Neural crest cell (in vitro differentiated cells): ENCODE data around the gene ADAMTS17. TPM values are rescaled to one million over a fixed set of nuclear protein-coding genes. Genes with fewer than 3 reads are reported as not detected.

Source experiments
- DNase-seq: peaks from one replicate; pipeline ENCODE4 v3.0.0; 2021; ENCODE audit warnings: low read depth, mixed read lengths, low spot score
- H3K27ac Mint-ChIP-seq: one replicate; pipeline ENCODE4 v1.8.0; 2021; ENCODE audit warnings: mild to moderate bottlenecking, mixed read lengths; ENCODE audit not compliant: unreplicated experiment
- H3K27me3 Mint-ChIP-seq: 2 replicates; pipeline ENCODE4 v1.8.0; 2021; ENCODE audit warnings: low read depth, mild to moderate bottlenecking, mixed read lengths
- H3K36me3 Mint-ChIP-seq: 2 replicates; pipeline ENCODE4 v1.8.0; 2021; ENCODE audit warnings: low read depth, mild to moderate bottlenecking, mixed read lengths
- H3K4me1 Mint-ChIP-seq: 2 replicates; pipeline ENCODE4 v1.8.0; 2021; ENCODE audit warnings: mixed read lengths
- H3K4me3 Mint-ChIP-seq: one replicate; pipeline ENCODE4 v1.8.0; 2021; ENCODE audit warnings: mild to moderate bottlenecking, mixed read lengths
- H3K9me3 Mint-ChIP-seq: 2 replicates; pipeline ENCODE4 v1.8.0; 2021; ENCODE audit warnings: mixed read lengths
- long read RNA-seq: library from polyadenylated mRNA; unstranded; transcript quantifications from one replicate; pipeline ENCODE4 v2.0.0, GENCODE V29; 2020
- total RNA-seq: library from RNA; stranded (reverse); gene quantifications from 2 replicates; pipeline ENCODE4 v1.2.1, GENCODE V29; 2021
- TF ChIP-seq, protein P1 (sequence below): fragments of 200-600 bp; sonication (generic); conservative IDR thresholded peaks from 2 replicates; pipeline ENCODE4 v1.5.0; 2021; ENCODE audit warnings: antibody characterized with exemption, mild to moderate bottlenecking

Gene ADAMTS17, protein sequence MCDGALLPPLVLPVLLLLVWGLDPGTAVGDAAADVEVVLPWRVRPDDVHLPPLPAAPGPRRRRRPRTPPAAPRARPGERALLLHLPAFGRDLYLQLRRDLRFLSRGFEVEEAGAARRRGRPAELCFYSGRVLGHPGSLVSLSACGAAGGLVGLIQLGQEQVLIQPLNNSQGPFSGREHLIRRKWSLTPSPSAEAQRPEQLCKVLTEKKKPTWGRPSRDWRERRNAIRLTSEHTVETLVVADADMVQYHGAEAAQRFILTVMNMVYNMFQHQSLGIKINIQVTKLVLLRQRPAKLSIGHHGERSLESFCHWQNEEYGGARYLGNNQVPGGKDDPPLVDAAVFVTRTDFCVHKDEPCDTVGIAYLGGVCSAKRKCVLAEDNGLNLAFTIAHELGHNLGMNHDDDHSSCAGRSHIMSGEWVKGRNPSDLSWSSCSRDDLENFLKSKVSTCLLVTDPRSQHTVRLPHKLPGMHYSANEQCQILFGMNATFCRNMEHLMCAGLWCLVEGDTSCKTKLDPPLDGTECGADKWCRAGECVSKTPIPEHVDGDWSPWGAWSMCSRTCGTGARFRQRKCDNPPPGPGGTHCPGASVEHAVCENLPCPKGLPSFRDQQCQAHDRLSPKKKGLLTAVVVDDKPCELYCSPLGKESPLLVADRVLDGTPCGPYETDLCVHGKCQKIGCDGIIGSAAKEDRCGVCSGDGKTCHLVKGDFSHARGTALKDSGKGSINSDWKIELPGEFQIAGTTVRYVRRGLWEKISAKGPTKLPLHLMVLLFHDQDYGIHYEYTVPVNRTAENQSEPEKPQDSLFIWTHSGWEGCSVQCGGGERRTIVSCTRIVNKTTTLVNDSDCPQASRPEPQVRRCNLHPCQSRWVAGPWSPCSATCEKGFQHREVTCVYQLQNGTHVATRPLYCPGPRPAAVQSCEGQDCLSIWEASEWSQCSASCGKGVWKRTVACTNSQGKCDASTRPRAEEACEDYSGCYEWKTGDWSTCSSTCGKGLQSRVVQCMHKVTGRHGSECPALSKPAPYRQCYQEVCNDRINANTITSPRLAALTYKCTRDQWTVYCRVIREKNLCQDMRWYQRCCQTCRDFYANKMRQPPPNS
- 1.3 and 2.3 TPM in 2 replicates for total RNA-seq
- long read RNA-seq: 0 reads

DNA sequence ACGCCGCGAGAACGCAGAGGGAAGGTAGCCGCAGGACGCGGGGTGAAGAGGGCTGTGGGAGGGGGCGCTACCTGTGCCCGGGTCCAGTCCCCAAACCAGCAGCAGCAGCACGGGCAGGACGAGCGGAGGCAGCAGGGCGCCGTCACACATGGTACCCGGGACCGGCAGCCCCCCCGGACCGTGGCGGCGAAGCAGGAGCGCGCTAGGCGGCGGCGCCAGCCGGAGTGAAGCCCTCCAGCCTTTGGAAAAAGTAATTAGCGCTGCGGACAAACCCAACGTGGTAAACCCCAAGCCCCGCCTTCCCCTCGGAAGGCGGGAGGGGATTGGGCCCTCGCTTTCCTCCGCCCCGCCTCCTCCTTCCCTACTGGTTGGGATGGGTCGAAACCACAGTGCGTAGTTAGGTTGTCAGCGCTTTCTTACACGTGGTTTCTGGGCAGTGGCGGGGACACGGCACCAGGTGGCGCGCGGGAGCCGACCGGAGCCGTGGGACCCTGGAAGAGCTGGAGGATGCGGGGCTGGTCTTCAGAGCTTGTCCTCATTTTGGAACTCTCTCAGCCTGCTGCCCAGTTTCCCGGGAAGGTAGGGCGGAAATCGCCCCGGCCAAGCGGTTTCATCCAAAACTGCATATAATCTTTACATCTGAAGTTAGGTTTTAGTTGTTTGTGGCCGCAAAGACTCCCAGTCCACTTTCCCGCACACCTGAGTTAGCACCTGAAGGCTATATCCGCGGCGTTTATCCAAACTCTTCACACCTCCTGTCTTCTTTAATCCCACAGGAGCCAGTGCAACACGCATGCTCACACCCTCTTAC lies at the start of gene ADAMTS17:
ADAMTS17 (minus strand) TSS at position 226 of the 811 bp plus-strand sequence; CDS start at position 150, 76 bp downstream.
- H3K27me3 Mint-ChIP-seq: peaks cover 71% of the 10 kb centered on the region
- peaks cover 9% of the 10 kb centered on the region for H3K4me1 Mint-ChIP-seq
- no peaks in the 10 kb centered on the region for H3K9me3 Mint-ChIP-seq
- H3K4me3 Mint-ChIP-seq: peak within 1 kb of the TSS; percentile 82
- TF ChIP-seq, protein P1, sequence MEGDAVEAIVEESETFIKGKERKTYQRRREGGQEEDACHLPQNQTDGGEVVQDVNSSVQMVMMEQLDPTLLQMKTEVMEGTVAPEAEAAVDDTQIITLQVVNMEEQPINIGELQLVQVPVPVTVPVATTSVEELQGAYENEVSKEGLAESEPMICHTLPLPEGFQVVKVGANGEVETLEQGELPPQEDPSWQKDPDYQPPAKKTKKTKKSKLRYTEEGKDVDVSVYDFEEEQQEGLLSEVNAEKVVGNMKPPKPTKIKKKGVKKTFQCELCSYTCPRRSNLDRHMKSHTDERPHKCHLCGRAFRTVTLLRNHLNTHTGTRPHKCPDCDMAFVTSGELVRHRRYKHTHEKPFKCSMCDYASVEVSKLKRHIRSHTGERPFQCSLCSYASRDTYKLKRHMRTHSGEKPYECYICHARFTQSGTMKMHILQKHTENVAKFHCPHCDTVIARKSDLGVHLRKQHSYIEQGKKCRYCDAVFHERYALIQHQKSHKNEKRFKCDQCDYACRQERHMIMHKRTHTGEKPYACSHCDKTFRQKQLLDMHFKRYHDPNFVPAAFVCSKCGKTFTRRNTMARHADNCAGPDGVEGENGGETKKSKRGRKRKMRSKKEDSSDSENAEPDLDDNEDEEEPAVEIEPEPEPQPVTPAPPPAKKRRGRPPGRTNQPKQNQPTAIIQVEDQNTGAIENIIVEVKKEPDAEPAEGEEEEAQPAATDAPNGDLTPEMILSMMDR: peak; percentile 94
- H3K36me3 Mint-ChIP-seq: no peaks in the 10 kb centered on the region
- DNase-seq: peak; percentile 94
- H3K27ac Mint-ChIP-seq: no peak within 1 kb of the TSS

DNA sequence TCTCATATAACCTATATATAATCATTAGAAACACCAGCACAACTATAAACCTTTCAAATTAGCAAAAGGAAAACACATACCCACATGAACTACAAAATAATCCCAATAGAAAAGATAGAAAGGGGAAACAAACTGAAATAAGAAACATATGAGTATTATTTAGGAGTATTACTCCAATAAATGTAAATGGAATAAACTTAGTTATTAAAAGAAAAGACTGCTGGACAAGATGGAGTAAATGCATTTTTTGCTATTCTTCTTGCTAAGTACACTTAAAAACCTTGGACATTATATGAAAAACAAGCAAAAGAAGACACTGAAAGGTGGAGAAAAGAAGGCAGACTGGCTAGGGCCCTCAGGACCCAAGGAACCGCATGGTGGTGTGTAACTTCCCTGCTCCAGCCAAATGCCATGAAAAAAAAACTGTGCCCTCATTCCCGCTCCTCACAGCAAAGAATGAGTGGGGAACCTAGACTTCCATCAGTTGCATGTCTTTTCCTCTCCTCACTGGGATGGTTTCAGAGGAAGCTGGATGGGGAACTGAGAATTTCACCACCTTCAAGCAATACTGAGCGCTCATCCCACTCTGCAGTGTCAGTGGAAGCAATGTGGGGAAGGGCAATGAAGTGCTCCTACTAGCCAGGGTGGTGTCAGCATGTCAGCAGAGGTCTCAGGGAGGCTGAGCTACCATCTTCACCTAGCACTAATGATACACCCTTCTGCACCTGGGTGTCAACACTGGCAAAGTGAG lies 43.7 kb upstream of the ADAMTS17 start:
- DNase-seq: no peak
- TF ChIP-seq, protein P1: no peak
- Mint-ChIP-seq H3K4me3 (no peak overlapping the region), H3K4me1 (no peaks in the 10 kb centered on the region), H3K9me3 (peaks cover 20% of the 10 kb centered on the region), H3K27me3 (no peaks in the 10 kb centered on the region), H3K27ac (no peak overlapping the region), H3K36me3 (peaks cover 16% of the 10 kb centered on the region)

DNA sequence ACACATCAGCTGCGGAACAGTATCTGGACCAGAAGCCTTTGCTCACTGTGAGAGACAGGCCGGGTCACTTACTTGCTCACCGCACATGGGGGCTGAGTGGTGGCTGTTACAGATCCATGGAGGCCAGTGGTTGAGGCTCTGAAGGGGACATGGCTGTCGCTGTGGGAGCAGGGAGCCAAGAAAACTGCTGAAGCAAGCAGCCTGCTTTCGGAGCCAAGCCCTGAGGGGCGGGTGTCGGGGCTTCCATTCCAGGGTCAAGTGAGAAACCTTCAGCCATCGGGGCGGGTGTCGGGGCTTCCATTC lies 42.3 kb upstream of the ADAMTS17 start:
- DNase-seq: no peak
- H3K27ac Mint-ChIP-seq: no peak overlapping the region
- peaks cover 16% of the 10 kb centered on the region for H3K36me3 Mint-ChIP-seq
- H3K27me3 Mint-ChIP-seq: no peaks in the 10 kb centered on the region
- H3K4me3 Mint-ChIP-seq: no peak overlapping the region
- peaks cover 18% of the 10 kb centered on the region for H3K9me3 Mint-ChIP-seq
- H3K4me1 Mint-ChIP-seq: no peaks in the 10 kb centered on the region
- TF ChIP-seq, protein P1: peak; percentile 11

DNA sequence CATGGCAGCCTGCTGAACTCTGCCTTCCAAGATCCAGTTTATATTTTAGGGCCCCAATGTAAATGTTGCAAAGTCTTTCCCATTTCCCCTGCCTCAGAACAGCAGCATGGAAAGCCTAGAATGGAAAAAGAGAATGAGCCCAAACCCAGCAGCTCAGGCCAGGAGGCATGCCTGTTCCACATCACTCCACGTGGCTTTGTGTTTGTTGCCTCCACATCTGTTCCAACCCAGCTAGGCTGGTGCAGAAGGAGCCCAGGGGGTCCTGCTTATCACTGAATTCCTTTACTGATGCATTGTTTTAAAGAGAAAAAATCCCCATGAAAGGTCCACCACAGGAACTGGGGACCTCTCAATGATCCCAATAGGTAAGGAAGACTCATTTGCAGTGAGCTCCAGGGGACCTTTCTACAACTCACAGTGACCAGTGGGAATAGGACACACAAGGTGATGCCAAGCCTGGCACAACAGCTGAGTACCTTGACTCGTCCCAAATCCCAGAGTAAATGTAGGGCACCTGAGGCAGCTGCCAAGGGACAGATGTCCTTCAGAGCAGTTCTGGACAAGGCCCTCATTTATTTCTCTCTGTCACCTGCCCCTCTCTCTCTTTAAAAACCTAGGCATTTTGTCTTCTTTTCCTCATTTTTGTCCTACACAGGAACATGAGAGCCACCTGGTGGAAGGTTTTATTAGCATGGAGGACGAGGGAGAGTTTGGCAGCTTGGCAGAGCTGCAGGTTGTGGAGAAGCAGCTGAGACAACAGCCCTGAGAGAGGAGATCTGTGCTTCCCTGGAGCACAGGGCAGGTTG lies 41.7 kb upstream of the ADAMTS17 start:
- no peak overlapping the region for H3K27ac Mint-ChIP-seq
- H3K4me1 Mint-ChIP-seq: no peaks in the 10 kb centered on the region
- H3K9me3 Mint-ChIP-seq: peaks cover 16% of the 10 kb centered on the region
- TF ChIP-seq, protein P1: peak; percentile 56
- peaks cover 14% of the 10 kb centered on the region for H3K36me3 Mint-ChIP-seq
- no peak overlapping the region for H3K4me3 Mint-ChIP-seq
- no peaks in the 10 kb centered on the region for H3K27me3 Mint-ChIP-seq
- no peak for DNase-seq
